Astrocyte of the cerebellum (primary cell): ENCODE data around the gene GNL3.
"Not testable (repeated sequence)": the region's sequence is repeated elsewhere in the genome, so short reads cannot be mapped to it uniquely, and the experiment has no call there.

Experiments
- DNase-seq: peaks from one replicate; pipeline ENCODE4 v3.0.0-alpha.2; 2011; ENCODE audit warnings: low read depth
- H3K4me3 ChIP-seq: 2 replicates; pipeline ENCODE4 v1.5.1; 2011; ENCODE audit warnings: mild to moderate bottlenecking, low read depth, low read length, moderate library complexity
- in situ Hi-C: cut with HindIII; loops from 2 replicates; pipeline ENCODE4 v1.10.0; 2017; ENCODE audit warnings: low sequenced_read_pairs
- TF ChIP-seq, protein P1 (sequence below): IDR thresholded peaks from 2 replicates; pipeline ENCODE4 v1.5.1; 2012; ENCODE audit warnings: low read length, low read depth, moderate library complexity, mild to moderate bottlenecking; ENCODE audit errors: missing control alignments

Gene GNL3

GRCh38 chr3:52723935-52724334, 38.1 kb downstream of the GNL3 start:
- TF ChIP-seq, protein P1, sequence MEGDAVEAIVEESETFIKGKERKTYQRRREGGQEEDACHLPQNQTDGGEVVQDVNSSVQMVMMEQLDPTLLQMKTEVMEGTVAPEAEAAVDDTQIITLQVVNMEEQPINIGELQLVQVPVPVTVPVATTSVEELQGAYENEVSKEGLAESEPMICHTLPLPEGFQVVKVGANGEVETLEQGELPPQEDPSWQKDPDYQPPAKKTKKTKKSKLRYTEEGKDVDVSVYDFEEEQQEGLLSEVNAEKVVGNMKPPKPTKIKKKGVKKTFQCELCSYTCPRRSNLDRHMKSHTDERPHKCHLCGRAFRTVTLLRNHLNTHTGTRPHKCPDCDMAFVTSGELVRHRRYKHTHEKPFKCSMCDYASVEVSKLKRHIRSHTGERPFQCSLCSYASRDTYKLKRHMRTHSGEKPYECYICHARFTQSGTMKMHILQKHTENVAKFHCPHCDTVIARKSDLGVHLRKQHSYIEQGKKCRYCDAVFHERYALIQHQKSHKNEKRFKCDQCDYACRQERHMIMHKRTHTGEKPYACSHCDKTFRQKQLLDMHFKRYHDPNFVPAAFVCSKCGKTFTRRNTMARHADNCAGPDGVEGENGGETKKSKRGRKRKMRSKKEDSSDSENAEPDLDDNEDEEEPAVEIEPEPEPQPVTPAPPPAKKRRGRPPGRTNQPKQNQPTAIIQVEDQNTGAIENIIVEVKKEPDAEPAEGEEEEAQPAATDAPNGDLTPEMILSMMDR: no peak
- in situ Hi-C loops: no loop called here
- no peak for DNase-seq
- no peak overlapping the region for H3K4me3 ChIP-seq

GRCh38 chr3:52724511-52724910, 38.7 kb downstream of the GNL3 start:
- no peak for DNase-seq
- in situ Hi-C loops: no loop called here
- H3K4me3 ChIP-seq: no peak overlapping the region
- TF ChIP-seq, protein P1: no peak

GRCh38 chr3:52728753-52729152, 42.9 kb downstream of the GNL3 start:
- H3K4me3 ChIP-seq, in situ Hi-C loops, DNase-seq: not testable (repeated sequence)

DNA sequence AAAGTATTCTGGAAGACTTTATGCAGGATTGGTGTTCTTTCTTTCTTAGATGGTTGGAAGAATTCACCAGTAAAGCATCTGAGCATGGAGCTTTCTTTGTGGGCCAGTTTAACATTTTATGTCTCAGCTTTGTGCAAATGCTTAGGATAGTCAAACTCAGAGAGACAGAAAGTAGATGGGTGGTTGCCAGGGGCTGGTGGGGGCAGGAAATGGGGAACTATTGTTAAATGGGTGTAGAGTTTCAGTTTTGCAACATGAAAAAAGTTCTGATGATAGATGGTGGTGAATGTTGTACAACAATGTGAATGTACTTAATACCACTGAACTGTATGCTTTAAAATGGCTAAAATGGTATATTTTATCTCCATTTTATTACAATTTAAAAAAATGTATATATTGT, 44.8 kb downstream of the GNL3 start:
- TF ChIP-seq, protein P1: no peak
- no peak for DNase-seq
- in situ Hi-C loops: no loop called here
- H3K4me3 ChIP-seq: no peak overlapping the region

- in situ Hi-C loops: no loop called here
- DNase-seq: no peak
- TF ChIP-seq, protein P1: no peak
Measured at GRCh38 chr3:52731590-52731989, 45.8 kb downstream of the GNL3 start.

DNA sequence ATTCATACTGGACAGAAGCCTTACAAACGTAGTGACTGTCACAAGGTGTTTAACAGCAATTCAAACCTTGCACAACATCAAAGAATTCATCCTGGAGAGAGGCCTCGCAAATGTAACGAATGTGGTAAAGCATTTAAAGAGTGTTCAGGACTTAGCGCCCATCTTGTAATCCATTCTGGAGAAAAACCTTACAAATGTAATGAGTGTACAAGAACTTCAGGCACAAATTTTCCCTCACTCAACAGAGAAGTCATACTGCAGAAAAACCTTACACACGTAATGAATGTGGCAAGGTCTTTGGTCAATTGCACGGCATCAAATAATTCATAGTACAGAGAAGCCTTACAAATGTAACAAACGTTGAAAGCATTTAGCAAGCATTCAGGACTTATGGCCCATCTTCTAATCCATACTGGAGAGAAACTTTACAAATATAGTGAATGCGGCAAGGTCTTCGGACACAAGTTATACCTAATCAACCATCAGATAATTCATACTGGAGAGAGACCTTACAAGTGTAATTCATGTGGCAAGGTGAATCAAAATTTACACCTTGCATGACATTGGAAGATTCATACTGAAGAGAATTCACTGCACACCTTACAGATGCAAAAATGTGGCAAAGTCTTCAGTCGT, 47.5 kb downstream of the GNL3 start:
- in situ Hi-C loops: no loop called here
- TF ChIP-seq, protein P1: no peak
- no peak for DNase-seq
- H3K4me3 ChIP-seq: no peak overlapping the region

More at GRCh38 chr3:52731590-52731989, 45.8 kb downstream of the GNL3 start:
- no peak overlapping the region for H3K4me3 ChIP-seq

DNA sequence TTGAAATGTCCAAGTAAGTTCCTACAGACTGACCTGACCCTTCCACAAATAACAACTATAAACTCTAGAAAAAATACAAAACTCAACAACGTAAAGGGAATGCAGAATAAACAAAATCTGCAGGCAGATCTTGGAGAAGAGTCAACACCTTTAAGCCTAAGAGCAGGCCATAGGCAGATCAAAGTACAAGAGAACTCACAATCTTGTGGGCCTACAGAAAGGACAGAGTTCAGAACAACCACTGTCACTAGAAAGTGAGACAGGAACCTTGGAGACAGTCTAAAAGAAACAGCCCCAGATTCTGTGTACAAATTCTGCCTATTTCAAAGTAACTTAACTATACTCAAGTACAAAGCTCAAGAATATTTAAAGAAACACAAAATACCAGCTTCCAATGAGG, 53.9 kb downstream of the GNL3 start:
- in situ Hi-C loops: no loop called here
- TF ChIP-seq, protein P1: no peak

More for the DNA sequence above, 53.9 kb downstream of the GNL3 start:
- no peak for DNase-seq
- H3K4me3 ChIP-seq: no peak overlapping the region
